SU-DHL-6 (cell line): ENCODE measurements around the gene ARPP19.
"Not testable (repeated sequence)": the region's sequence is repeated elsewhere in the genome, so short reads cannot be mapped to it uniquely, and the experiment has no call there.

Experiments
- H2AFZ ChIP-seq: fragments of 200-600 bp; sonication (generic); 2 replicates; pipeline ENCODE4 v1.6.1; 2014; ENCODE audit warnings: low read depth, mild to moderate bottlenecking, moderate library complexity, mixed read lengths, antibody characterized with exemption, low read length; ENCODE audit not compliant: severe bottlenecking
- H3F3A ChIP-seq: fragments of 200-600 bp; shearing (Covaris generic); 2 replicates; pipeline ENCODE4 v1.6.0; 2016; ENCODE audit warnings: antibody characterized with exemption, mild to moderate bottlenecking; ENCODE audit not compliant: insufficient read depth
- H3K27ac ChIP-seq: fragments of 200-600 bp; sonication (generic); 2 replicates; pipeline ENCODE4 v1.5.1; 2016; ENCODE audit warnings: low read depth, mild to moderate bottlenecking, low read length, moderate library complexity, mixed read lengths
- H3K27me3 ChIP-seq: fragments of 200-600 bp; sonication (generic), shearing (Covaris generic); 2 replicates; pipeline ENCODE4 v1.6.0; 2014; ENCODE audit warnings: mild to moderate bottlenecking, low read length
- H3K36me3 ChIP-seq: fragments of 200-600 bp; sonication (generic); 2 replicates; pipeline ENCODE4 v1.6.1; 2014; ENCODE audit warnings: mild to moderate bottlenecking, low read length, mixed read lengths
- H3K4me2 ChIP-seq: fragments of 300-600, 200-600 bp; shearing (Covaris generic), sonication (generic); 2 replicates; pipeline ENCODE4 v1.6.0; 2014; ENCODE audit warnings: low read length, low read depth, mild to moderate bottlenecking; ENCODE audit not compliant: poor library complexity, severe bottlenecking
- H3K4me3 ChIP-seq: fragments of 200-600 bp; sonication (generic); 2 replicates; pipeline ENCODE4 v1.5.1; 2014; ENCODE audit warnings: antibody characterized with exemption, low read length, mild to moderate bottlenecking, mixed read lengths; ENCODE audit not compliant: insufficient read depth, poor library complexity, severe bottlenecking
- H3K79me2 ChIP-seq: fragments of 200-600 bp; sonication (generic); 2 replicates; pipeline ENCODE4 v1.6.1; 2014; ENCODE audit warnings: mild to moderate bottlenecking, low read length, moderate library complexity; ENCODE audit not compliant: insufficient read depth
- H3K9ac ChIP-seq: fragments of 200-600 bp; sonication (generic); 2 replicates; pipeline ENCODE4 v1.7.0; 2014; ENCODE audit warnings: mild to moderate bottlenecking, low read length
- H3K9me2 ChIP-seq: fragments of 200-600 bp; sonication (generic); replicated peaks from 2 replicates; pipeline ENCODE4 v1.6.1; 2014; ENCODE audit warnings: low read length; ENCODE audit not compliant: insufficient read depth
- H3K9me3 ChIP-seq: fragments of 200-600 bp; sonication (generic); 2 replicates; pipeline ENCODE4 v1.6.1; 2014; ENCODE audit warnings: low read length, mixed read lengths; ENCODE audit not compliant: insufficient read depth
- H4K20me1 ChIP-seq: fragments of 200-600 bp; sonication (generic); 2 replicates; pipeline ENCODE4 v1.6.1; 2014; ENCODE audit warnings: low read depth, mild to moderate bottlenecking, antibody characterized with exemption, low read length, moderate library complexity, mixed read lengths
- EZH2phosphoT487 ChIP-seq: fragments of 200-600 bp; sonication (generic), shearing (Covaris generic); conservative IDR thresholded peaks from 2 replicates; pipeline ENCODE4 v1.6.1; 2018; ENCODE audit warnings: mild to moderate bottlenecking, antibody characterized with exemption, low read length, moderate library complexity, mixed read lengths
- TF ChIP-seq, protein P1 (sequence below): fragments of 200-600 bp; sonication (generic); IDR thresholded peaks from one replicate; pipeline ENCODE4 v1.5.1; 2017; ENCODE audit warnings: antibody characterized with exemption, mild to moderate bottlenecking, low read length, moderate library complexity; ENCODE audit not compliant: insufficient read depth, poor library complexity, severe bottlenecking

The ARPP19 gene

DNA sequence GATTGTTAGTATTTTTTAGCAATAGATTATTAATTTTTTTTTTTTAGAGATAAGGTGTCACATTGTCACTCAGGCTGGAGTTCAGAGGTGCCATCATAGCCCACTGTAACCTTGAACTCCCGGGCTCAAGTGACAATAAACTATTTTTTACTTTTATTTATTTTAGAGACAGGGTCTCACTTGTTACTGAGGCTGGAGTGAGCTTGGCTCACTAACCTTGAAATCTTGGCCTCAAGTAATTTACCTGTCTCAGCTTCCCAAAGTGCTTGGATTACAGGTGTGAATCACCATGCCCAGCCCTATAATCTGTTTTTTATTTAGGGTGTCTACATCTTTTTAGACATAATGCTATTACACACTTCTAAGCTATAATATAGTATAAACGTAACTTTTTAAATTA is 7.9 kb upstream of the ARPP19 start:
- Histone ChIP-seq H3F3A (peaks cover 5% of the 10 kb centered on the region; the same call in 1 of the 2 replicates), H3K79me2 (no peaks in the 10 kb centered on the region), H3K36me3 (no peaks in the 10 kb centered on the region), H3K9me3 (no peaks in the 10 kb centered on the region), H3K9me2 (no peaks in the 10 kb centered on the region), H3K9ac (no peak overlapping the region), H3K4me2 (no peak overlapping the region), H4K20me1 (no peaks in the 10 kb centered on the region), H3K27ac (no peak overlapping the region), H2AFZ (no peak overlapping the region), H3K4me3 (no peak overlapping the region), H3K27me3 (no peaks in the 10 kb centered on the region)
- TF ChIP-seq EZH2phosphoT487: no peak
- TF ChIP-seq, protein P1, sequence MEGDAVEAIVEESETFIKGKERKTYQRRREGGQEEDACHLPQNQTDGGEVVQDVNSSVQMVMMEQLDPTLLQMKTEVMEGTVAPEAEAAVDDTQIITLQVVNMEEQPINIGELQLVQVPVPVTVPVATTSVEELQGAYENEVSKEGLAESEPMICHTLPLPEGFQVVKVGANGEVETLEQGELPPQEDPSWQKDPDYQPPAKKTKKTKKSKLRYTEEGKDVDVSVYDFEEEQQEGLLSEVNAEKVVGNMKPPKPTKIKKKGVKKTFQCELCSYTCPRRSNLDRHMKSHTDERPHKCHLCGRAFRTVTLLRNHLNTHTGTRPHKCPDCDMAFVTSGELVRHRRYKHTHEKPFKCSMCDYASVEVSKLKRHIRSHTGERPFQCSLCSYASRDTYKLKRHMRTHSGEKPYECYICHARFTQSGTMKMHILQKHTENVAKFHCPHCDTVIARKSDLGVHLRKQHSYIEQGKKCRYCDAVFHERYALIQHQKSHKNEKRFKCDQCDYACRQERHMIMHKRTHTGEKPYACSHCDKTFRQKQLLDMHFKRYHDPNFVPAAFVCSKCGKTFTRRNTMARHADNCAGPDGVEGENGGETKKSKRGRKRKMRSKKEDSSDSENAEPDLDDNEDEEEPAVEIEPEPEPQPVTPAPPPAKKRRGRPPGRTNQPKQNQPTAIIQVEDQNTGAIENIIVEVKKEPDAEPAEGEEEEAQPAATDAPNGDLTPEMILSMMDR: no peak

- H3K4me3 ChIP-seq, H3K79me2 ChIP-seq, H3K9ac ChIP-seq, H3K27me3 ChIP-seq, H3K9me3 ChIP-seq, H2AFZ ChIP-seq, H3K4me2 ChIP-seq, H3K9me2 ChIP-seq, H3K36me3 ChIP-seq, H4K20me1 ChIP-seq, H3K27ac ChIP-seq, H3F3A ChIP-seq: not testable (repeated sequence)
Observed at GRCh38 chr15:52575573-52575972, 6.7 kb upstream of the ARPP19 start.

- Histone ChIP-seq H3K9me2 (no peaks in the 10 kb centered on the region), H4K20me1 (no peaks in the 10 kb centered on the region), H3K4me3 (no peak overlapping the region), H3K27me3 (no peaks in the 10 kb centered on the region), H3F3A (peaks cover 5% of the 10 kb centered on the region), H2AFZ (no peak overlapping the region), H3K9me3 (no peaks in the 10 kb centered on the region), H3K36me3 (no peaks in the 10 kb centered on the region), H3K9ac (no peak overlapping the region), H3K79me2 (no peaks in the 10 kb centered on the region), H3K4me2 (no peak overlapping the region), H3K27ac (no peak overlapping the region)
- no peak for TF ChIP-seq EZH2phosphoT487
- TF ChIP-seq, protein P1: no peak
Observed at GRCh38 chr15:52575072-52575471, 6.2 kb upstream of the ARPP19 start.

DNA sequence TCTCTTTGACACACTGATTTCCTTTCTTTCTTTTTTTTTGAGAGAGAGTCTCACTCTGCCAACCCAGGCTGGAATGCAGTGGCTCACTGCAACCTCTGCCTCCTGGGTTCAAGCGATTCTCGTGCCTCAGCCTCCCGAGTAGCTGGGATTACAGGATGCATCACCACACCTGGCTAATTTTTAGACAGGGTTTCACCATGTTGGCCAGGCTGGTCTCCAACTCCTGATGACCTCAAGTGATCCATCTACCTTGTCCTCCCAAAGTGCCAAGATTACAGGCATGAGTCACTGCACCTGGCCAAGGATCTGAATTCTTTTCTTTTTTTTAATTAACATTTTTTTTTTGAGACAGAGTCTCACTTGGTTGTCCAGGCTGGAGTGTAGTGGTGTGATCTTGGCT is 5.8 kb upstream of the ARPP19 start:
- H3K27ac ChIP-seq, H3K27me3 ChIP-seq, H3K9me3 ChIP-seq, H4K20me1 ChIP-seq, H3K9me2 ChIP-seq, H3K4me2 ChIP-seq, H3K4me3 ChIP-seq, H3F3A ChIP-seq, H3K79me2 ChIP-seq, H2AFZ ChIP-seq, H3K36me3 ChIP-seq, H3K9ac ChIP-seq: not testable (repeated sequence)
